Right atrium auricular region (tissue), 2 donors: Measurements from ENCODE around the gene ZNF500. TPM values are rescaled to one million over a fixed set of nuclear protein-coding genes. Genes with fewer than 3 reads are reported as not detected.
A peak's percentile ranks its signal among the peaks of the same experiment; 100 is the strongest.

Experiments
- DNase-seq: peaks from one replicate; pipeline ENCODE4 v3.0.0-alpha.2; 2019; ENCODE audit warnings: low spot score
- H3K27ac ChIP-seq, 2 donors: fragments of 200-600 bp; sonication (generic); 1 replicate in 1 of 2; 2 replicates in 1 of 2; pipeline ENCODE4 v1.5.1; 2016 to 2019
- H3K27me3 ChIP-seq, 2 donors: fragments of 200-600 bp; sonication (generic); one replicate each; pipeline versions ENCODE4 v1.5.1 to v1.6.0; 2017 to 2019
- H3K36me3 ChIP-seq: fragments of 200-600 bp; sonication (generic); one replicate; pipeline ENCODE4 v1.5.1; 2016
- H3K4me1 ChIP-seq, 2 donors: fragments of 200-600 bp; sonication (generic); one replicate each; pipeline versions ENCODE4 v1.5.1 to v1.6.0; 2017 to 2019
- H3K4me3 ChIP-seq, 2 donors: fragments of 200-600 bp; sonication (generic); 1 replicate in 1 of 2; 2 replicates in 1 of 2; pipeline ENCODE4 v1.5.1; 2017 to 2019; ENCODE audit warnings: mild to moderate bottlenecking in 1 of 2, moderate library complexity in 1 of 2
- H3K9me3 ChIP-seq, 2 donors: fragments of 200-600 bp; sonication (generic); one replicate each; pipeline ENCODE4 v1.5.1; 2019
- total RNA-seq, 2 donors: library from RNA; depleted of rRNA; stranded (reverse); fragments of >200 nt; gene quantifications; one replicate each; pipeline ENCODE4 v1.1.0, GENCODE V29; 2016
- TF ChIP-seq, protein P1 (sequence below), 2 donors: fragments of 200-600 bp; sonication (generic); IDR thresholded peaks; one replicate each; pipeline ENCODE4 v1.5.1; 2019; ENCODE audit warnings: antibody characterized with exemption in 2 of 2

ZNF500 gene
- total RNA-seq, 2 donors from 2014 or later = 4.3 to 7.5 TPM

DNA sequence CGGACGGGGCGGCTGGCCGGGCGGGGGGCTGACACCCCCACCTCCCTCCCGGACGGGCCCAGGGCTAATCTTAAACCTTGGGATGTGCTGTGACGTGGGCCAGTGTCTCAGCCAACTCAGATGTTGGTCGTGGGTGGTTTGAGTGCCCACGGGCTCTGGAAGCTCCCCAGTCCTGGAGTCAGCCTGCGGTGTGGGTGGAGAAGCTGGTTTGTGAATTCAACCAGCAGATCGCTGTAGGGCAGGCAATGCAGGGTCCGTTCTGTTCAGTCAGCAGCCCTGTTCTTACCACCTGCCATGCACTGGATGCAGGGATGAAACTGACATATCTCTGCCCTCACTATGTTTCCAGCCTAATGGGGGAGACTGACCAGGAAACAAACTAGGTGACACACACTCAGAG is 8.0 kb upstream of the ZNF500 start:
- no peak for DNase-seq
- no peaks in the 10 kb centered on the region for H3K36me3 ChIP-seq
- H3K27me3 ChIP-seq = no peaks in the 10 kb centered on the region
- no peak overlapping the region for H3K27ac ChIP-seq
- no peaks in the 10 kb centered on the region for H3K4me1 ChIP-seq
- TF ChIP-seq, protein P1, sequence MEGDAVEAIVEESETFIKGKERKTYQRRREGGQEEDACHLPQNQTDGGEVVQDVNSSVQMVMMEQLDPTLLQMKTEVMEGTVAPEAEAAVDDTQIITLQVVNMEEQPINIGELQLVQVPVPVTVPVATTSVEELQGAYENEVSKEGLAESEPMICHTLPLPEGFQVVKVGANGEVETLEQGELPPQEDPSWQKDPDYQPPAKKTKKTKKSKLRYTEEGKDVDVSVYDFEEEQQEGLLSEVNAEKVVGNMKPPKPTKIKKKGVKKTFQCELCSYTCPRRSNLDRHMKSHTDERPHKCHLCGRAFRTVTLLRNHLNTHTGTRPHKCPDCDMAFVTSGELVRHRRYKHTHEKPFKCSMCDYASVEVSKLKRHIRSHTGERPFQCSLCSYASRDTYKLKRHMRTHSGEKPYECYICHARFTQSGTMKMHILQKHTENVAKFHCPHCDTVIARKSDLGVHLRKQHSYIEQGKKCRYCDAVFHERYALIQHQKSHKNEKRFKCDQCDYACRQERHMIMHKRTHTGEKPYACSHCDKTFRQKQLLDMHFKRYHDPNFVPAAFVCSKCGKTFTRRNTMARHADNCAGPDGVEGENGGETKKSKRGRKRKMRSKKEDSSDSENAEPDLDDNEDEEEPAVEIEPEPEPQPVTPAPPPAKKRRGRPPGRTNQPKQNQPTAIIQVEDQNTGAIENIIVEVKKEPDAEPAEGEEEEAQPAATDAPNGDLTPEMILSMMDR (IDR thresholded peaks at IDR 0.05) = no peak
- H3K4me3 ChIP-seq = no peak overlapping the region
- no peaks in the 10 kb centered on the region for H3K9me3 ChIP-seq

DNA sequence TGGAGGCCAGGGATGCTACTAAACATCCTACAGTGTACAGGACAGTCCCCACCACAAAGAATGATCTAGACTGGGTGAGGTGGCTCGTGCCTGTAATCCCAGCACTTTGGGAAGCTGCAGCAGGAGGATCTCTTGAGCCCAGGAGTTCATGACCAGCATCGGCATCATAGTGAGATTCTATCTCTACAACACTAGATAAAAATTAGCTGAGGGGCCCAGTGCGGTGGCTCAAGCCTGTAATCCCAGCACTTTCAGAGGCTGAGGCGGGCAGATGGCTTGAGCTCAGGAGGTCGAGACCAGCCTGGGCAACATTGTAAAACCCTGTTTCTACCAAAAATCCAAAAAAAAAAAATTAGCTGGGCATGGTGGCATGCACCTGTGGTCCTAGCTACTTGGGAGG is 5.4 kb upstream of the ZNF500 start:
- no peaks in the 10 kb centered on the region for H3K27me3 ChIP-seq
- DNase-seq = no peak
- no peaks in the 10 kb centered on the region for H3K9me3 ChIP-seq
- TF ChIP-seq, protein P1 (IDR thresholded peaks at IDR 0.05) = no peak
- H3K4me1 ChIP-seq = peaks cover 0 to 11% of the 10 kb centered on the region in 2 donors
- no peak overlapping the region for H3K4me3 ChIP-seq
- no peaks in the 10 kb centered on the region for H3K36me3 ChIP-seq
- no peak overlapping the region for H3K27ac ChIP-seq

DNA sequence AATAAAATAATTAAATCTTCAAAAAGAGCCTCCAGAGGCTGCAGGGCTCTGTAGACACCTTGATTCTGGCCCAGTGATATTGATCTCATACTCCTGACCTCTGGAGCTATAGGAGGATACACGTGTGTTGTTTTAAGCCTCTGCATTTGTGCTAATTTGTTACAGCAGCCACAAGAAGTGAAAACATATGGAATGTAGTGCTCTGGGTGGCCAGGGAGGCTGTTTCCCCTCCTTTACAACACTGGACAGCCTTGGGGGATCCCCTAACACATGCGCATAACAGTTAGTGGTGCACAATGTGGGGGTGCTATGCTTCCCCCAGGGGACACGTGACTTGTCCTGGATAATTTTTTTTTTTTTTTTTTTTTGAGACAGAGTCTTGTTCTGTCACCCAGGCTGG is 4.7 kb upstream of the ZNF500 start:
- Histone ChIP-seq H3K9me3 (no peaks in the 10 kb centered on the region), H3K4me3 (no peak overlapping the region), H3K27me3 (no peaks in the 10 kb centered on the region), H3K4me1 (peaks cover 0 to 12% of the 10 kb centered on the region in 2 donors), H3K27ac (no peak overlapping the region), H3K36me3 (no peaks in the 10 kb centered on the region)
- no peak for DNase-seq
- TF ChIP-seq, protein P1 (IDR thresholded peaks at IDR 0.05) = no peak

DNA sequence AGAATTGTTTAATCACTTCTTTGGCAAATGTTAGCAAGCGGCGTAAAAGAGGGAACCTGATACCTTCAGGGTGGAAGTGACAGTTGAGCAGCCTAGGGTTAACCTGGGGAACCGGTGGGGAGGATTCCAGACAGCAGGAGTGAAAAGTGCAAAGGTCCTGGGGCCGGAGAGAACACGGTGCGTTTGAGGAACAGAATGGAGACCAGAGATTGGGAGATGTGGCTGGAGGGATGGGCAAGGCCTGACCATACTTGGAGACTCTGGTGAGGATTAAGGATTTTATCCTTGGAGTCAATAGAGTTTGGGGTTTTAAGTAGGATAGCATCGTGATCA is 2.3 kb upstream of the ZNF500 start:
- Histone ChIP-seq H3K4me3 (peak overlapping the region in 1 of 2 donors; percentile 100), H3K27ac (peak overlapping the region in 1 of 2 donors; percentile 74), H3K4me1 (peaks cover 0 to 31% of the 10 kb centered on the region in 2 donors), H3K36me3 (peaks cover 2% of the 10 kb centered on the region), H3K27me3 (no peaks in the 10 kb centered on the region), H3K9me3 (no peaks in the 10 kb centered on the region)
- TF ChIP-seq, protein P1 (IDR thresholded peaks at IDR 0.05) = no peak
- no peak for DNase-seq

DNA sequence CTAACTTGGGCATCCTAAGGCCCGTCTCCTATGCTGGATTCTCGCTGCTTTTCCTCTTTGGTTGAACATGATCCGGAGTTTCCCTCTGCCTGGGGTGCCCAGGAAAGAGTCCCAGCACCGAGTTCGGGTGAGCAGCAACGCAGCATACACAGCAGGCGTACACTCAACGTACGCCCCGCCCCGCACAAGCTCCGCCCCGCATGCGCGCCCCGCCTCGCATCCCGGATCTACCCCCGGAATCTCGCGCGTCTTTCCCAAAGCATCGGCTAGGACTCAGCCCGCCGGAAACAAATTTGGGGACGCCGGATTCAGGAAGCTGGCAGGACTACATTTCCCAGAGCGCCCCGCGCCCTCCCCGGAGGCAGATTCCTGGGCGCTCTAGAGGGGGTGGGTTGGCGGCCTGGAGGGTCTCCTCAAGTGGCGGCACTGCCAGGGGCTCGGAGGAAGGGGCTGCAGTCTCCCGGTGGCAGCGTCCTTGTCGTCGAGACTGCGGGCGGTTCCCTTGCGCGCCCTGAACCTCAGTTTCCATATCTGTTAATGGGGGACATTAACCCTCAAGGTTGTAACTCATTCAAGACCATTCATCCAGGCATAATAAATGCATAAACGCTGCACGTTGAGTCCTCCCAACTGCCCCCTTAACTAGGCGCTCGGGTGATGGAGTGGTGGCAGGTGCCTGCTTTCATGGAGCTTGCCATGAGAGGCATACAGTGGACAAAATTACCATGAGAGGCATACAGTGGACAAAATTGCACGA is 1.8 kb upstream of the ZNF500 start:
- Histone ChIP-seq H3K27me3 (no peaks in the 10 kb centered on the region), H3K27ac (peak overlapping the region; percentile 74 to 86), H3K4me3 (peak overlapping the region; percentile 44 to 100), H3K4me1 (peaks cover 0 to 31% of the 10 kb centered on the region in 2 donors), H3K9me3 (no peaks in the 10 kb centered on the region), H3K36me3 (peaks cover 7% of the 10 kb centered on the region)
- peak; percentile 98 for DNase-seq
- TF ChIP-seq, protein P1 (IDR thresholded peaks at IDR 0.05) = no peak
